Activated CD8-positive, alpha-beta T cell treated with anti-CD3 and anti-CD28 coated beads for 36 hours (primary cell): ENCODE data around the gene SLC22A17. TPM values are rescaled to one million over a fixed set of nuclear protein-coding genes. Genes with fewer than 3 reads are reported as not detected.

Source experiments
- ATAC-seq: fragments of 200-7000 bp; cut with Tn5 transposase; one replicate; pipeline ENCODE4 v1.10.0; 2021; ENCODE audit warnings: mild to moderate bottlenecking, moderate library complexity
- CTCF ChIA-PET: fragments of 350-600 bp; sonication (Branson Sonifier 250); formaldehyde crosslinking; loops from one replicate; lab custom pipeline; 2021; ENCODE audit warnings: antibody characterized with exemption; lab: Charles Lee
- POLR2A ChIA-PET: fragments of 350-600 bp; sonication (Branson Sonifier 250); formaldehyde crosslinking; loops from one replicate; lab custom pipeline; 2021; ENCODE audit warnings: antibody characterized with exemption; lab: Charles Lee
- DNase-seq: peaks from one replicate; pipeline ENCODE4 v3.0.0-alpha.2; 2020
- H3K27ac Mint-ChIP-seq: one replicate; pipeline ENCODE4 v1.8.0; 2021; ENCODE audit warnings: mild to moderate bottlenecking, mixed read lengths
- H3K27me3 Mint-ChIP-seq: one replicate; pipeline ENCODE4 v1.8.0; 2021; ENCODE audit warnings: mixed read lengths
- H3K36me3 Mint-ChIP-seq: one replicate; pipeline ENCODE4 v1.8.0; 2021; ENCODE audit warnings: low read depth, mixed read lengths
- H3K4me1 Mint-ChIP-seq: one replicate; pipeline ENCODE4 v1.8.0; 2021; ENCODE audit warnings: low read depth, mixed read lengths
- H3K4me3 Mint-ChIP-seq: one replicate; pipeline ENCODE4 v1.8.0; 2021; ENCODE audit warnings: mild to moderate bottlenecking, moderate library complexity, mixed read lengths
- H3K9me3 Mint-ChIP-seq: one replicate; pipeline ENCODE4 v1.8.0; 2021; ENCODE audit warnings: mixed read lengths
- CTCF ChIP-seq: fragments of 200-600 bp; IDR thresholded peaks from one replicate; pipeline ENCODE4 v1.8.0; 2022; ENCODE audit warnings: antibody characterized with exemption, mild to moderate bottlenecking
- intact Hi-C: fragments of 100-400 bp; cut with micrococcal nuclease; formaldehyde crosslinking; loops from one replicate; pipeline ENCODE4 v1.10.0; 2022
- total RNA-seq, 2 experiments: library from RNA; stranded (reverse); gene quantifications; one replicate each; pipeline ENCODE4 v1.2.3, GENCODE V29; 2021

The SLC22A17 gene
- total RNA-seq, 2 experiments from 2014 or later = 2.3 TPM

GRCh38 chr14:23371865-23372264 lies 19.2 kb upstream of the SLC22A17 start:
- ChIA-PET CTCF (interaction anchor here (1.1 kb wide), 1 partner anchor 45 kb away, joined by 4 read pairs; no protein-coding TSS in a partner anchor), POLR2A (no interaction called here)
- Mint-ChIP-seq H3K36me3 (no peaks in the 10 kb centered on the region), H3K4me1 (no peaks in the 10 kb centered on the region), H3K4me3 (no peak overlapping the region), H3K9me3 (no peaks in the 10 kb centered on the region), H3K27ac (no peak overlapping the region), H3K27me3 (peaks cover 7% of the 10 kb centered on the region)
- DNase-seq = no peak
- ATAC-seq = no peak
- TF ChIP-seq CTCF = no peak
- intact Hi-C loops = no loop called here

GRCh38 chr14:23370221-23370620 lies 17.5 kb upstream of the SLC22A17 start:
- Mint-ChIP-seq H3K4me1 (no peaks in the 10 kb centered on the region), H3K9me3 (no peaks in the 10 kb centered on the region), H3K27me3 (peaks cover 11% of the 10 kb centered on the region), H3K27ac (no peak overlapping the region), H3K4me3 (no peak overlapping the region), H3K36me3 (no peaks in the 10 kb centered on the region)
- intact Hi-C loops = no loop called here
- TF ChIP-seq CTCF = no peak
- CTCF ChIA-PET = interaction anchor here (1.2 to 3.9 kb wide), 5 partner anchors 9 to 43 kb away, joined by 3 to 27 read pairs (median 4); no protein-coding TSS in a partner anchor
- POLR2A ChIA-PET = no interaction called here
- DNase-seq (no peak), ATAC-seq (no peak)

DNA sequence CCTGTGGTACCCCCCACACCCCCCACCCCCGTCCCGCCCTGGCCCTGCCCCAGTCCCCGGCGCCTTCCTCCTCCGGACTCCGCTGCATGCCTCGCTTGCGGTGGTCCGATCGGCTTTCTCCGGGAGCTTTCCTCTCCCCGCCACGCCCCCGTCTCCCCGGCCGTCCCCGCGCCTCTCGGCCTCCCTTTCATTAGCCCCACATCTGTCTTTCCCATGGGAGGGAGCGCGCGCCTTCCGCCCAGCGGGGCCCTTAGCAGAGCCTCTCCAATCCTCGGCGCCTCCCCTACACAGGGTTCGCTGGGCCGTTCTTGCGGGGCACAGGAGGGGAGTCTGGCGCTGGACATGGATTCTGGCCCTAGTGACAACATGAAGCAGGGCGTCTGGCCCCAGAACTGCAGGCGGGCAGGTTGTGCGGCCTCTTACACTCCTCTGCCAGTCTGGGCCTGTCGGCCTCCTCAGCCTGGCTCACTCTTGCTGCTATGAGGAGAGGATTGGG lies 13.8 kb upstream of the SLC22A17 start:
- ChIA-PET CTCF (no interaction called here), POLR2A (no interaction called here)
- H3K9me3 Mint-ChIP-seq = no peaks in the 10 kb centered on the region

DNA sequence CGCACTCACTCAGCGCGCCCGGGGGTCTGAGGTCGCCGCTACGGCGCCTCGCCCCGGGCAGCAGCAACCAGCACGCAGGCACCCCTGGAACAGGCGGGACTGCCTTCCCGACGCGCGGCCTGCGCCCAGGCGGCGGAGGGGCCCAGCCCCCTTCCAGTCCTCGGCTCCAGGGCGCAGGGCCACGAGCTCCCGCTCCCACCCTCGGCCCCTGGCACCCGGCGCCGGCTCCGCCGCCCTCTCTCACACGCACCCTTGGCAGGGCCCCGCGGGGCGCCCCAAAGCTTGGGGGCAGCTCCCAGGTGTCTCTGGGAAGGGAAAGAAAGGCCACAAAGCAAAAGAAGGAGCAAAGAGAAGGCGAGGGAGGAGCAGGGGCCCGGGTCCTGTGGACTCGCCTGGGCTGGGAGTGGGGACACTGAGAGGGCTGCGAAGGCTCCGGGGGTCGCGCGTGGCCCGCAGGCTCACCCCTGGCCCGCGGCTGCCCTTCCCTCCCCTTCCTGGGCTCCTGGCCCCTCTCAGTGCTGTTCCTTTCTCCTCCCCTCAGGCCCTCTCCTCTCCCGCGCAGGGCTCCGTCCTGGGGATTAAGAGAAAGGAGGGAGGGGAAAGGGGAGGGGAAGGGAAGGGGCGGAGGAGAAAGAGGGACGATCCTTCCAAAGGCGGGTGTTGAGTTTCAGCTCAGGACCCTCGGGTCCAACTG lies 13.2 kb upstream of the SLC22A17 start:
- ChIA-PET POLR2A (no interaction called here), CTCF (no interaction called here)
- Mint-ChIP-seq H3K4me3 (no peak overlapping the region), H3K27me3 (peaks cover 25% of the 10 kb centered on the region), H3K36me3 (no peaks in the 10 kb centered on the region), H3K4me1 (no peaks in the 10 kb centered on the region), H3K27ac (no peak overlapping the region), H3K9me3 (no peaks in the 10 kb centered on the region)
- intact Hi-C loops = no loop called here
- DNase-seq = no peak
- no peak for ATAC-seq
- no peak for TF ChIP-seq CTCF

More for the DNA sequence above, 13.8 kb upstream of the SLC22A17 start:
- DNase-seq (no peak), ATAC-seq (no peak)
- Mint-ChIP-seq H3K4me1 (no peaks in the 10 kb centered on the region), H3K27me3 (peaks cover 25% of the 10 kb centered on the region), H3K36me3 (no peaks in the 10 kb centered on the region), H3K4me3 (no peak overlapping the region), H3K27ac (no peak overlapping the region)
- TF ChIP-seq CTCF = no peak
- intact Hi-C loops = no loop called here

GRCh38 chr14:23365036-23365731 lies 12.5 kb upstream of the SLC22A17 start, which contains the start of gene EFS:
Gene EFS, minus strand, starts transcription at chr14:23365172. Its CDS starts 147 bp downstream, at chr14:23365025.
- intact Hi-C loops = no loop called here
- ChIA-PET POLR2A (no interaction called here), CTCF (no interaction called here)
- Mint-ChIP-seq H3K27me3 (peaks cover 25% of the 10 kb centered on the region), H3K9me3 (no peaks in the 10 kb centered on the region), H3K4me3 (no peak within 1 kb of the TSS), H3K36me3 (no peaks in the 10 kb centered on the region), H3K27ac (no peak within 1 kb of the TSS), H3K4me1 (no peaks in the 10 kb centered on the region)
- no peak for ATAC-seq
- DNase-seq = no peak
- no peak for TF ChIP-seq CTCF
